ENCODE results near the gene C1orf167.

The C1orf167 gene

GRCh38 chr1:11838349-11839272, 76.6 kb downstream of the C1orf167 start:
- peak; percentile 46 for FAIRE-seq

Measured in A204.1 (cell line).